Hepatocyte (in vitro differentiated cells): ENCODE results near the gene IL13RA1.

Experiments used
- EZH2 ChIP-seq: fragments of 200-600 bp; sonication (generic); IDR thresholded peaks from 2 replicates; pipeline ENCODE4 v1.6.1; 2016; ENCODE audit warnings: antibody characterized with exemption, mild to moderate bottlenecking, borderline replicate concordance
- TF ChIP-seq, protein P1 (sequence below): fragments of 200-600 bp; sonication (generic); IDR thresholded peaks from 2 replicates; pipeline ENCODE4 v1.5.1; 2016; ENCODE audit warnings: antibody characterized with exemption, mild to moderate bottlenecking; ENCODE audit not compliant: poor library complexity

DNA sequence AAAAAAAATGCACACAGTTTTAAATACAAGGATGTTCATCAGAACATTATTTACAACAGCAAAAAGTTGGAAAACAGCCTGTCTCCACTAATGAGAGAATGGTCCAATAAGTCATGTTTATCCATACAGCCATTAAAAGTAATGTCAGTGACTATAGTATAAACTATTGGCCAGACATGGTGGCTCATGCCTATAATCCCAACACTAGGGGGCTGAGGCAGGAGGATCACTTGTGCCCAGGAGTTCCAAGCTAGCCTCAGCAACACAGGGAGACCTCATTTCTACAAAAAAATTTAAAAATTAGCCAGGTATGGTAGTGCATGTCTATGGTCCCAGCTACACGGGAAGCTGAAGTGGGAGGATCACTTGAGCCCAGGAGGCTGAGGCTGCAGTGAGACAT is 48.1 kb upstream of the IL13RA1 start:
- TF ChIP-seq, protein P1, sequence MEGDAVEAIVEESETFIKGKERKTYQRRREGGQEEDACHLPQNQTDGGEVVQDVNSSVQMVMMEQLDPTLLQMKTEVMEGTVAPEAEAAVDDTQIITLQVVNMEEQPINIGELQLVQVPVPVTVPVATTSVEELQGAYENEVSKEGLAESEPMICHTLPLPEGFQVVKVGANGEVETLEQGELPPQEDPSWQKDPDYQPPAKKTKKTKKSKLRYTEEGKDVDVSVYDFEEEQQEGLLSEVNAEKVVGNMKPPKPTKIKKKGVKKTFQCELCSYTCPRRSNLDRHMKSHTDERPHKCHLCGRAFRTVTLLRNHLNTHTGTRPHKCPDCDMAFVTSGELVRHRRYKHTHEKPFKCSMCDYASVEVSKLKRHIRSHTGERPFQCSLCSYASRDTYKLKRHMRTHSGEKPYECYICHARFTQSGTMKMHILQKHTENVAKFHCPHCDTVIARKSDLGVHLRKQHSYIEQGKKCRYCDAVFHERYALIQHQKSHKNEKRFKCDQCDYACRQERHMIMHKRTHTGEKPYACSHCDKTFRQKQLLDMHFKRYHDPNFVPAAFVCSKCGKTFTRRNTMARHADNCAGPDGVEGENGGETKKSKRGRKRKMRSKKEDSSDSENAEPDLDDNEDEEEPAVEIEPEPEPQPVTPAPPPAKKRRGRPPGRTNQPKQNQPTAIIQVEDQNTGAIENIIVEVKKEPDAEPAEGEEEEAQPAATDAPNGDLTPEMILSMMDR, result no peak
- no peak for TF ChIP-seq EZH2
